Mesendoderm (in vitro differentiated cells): ENCODE data around the gene PPY.
"Not testable (repeated sequence)": the region's sequence is repeated elsewhere in the genome, so short reads cannot be mapped to it uniquely, and the experiment has no call there.

Source experiments
- DNase-seq: peaks from one replicate; pipeline ENCODE4 v3.0.0; 2013
- H2AK5ac ChIP-seq: 2 replicates; pipeline ENCODE4 v1.6.1; 2013; ENCODE audit warnings: low read length, inconsistent platforms
- H2BK120ac ChIP-seq: 2 replicates; pipeline ENCODE4 v1.6.1; 2013; ENCODE audit warnings: low read depth, mild to moderate bottlenecking, low read length, moderate library complexity, mixed read lengths
- H2BK15ac ChIP-seq: replicated peaks from 2 replicates; pipeline ENCODE4 v1.6.1; 2013; ENCODE audit warnings: low read depth, mild to moderate bottlenecking, moderate library complexity
- H2BK5ac ChIP-seq: 2 replicates; pipeline ENCODE4 v1.6.1; 2013; ENCODE audit warnings: low read length, inconsistent platforms
- H3K18ac ChIP-seq: 2 replicates; pipeline ENCODE4 v1.6.1; 2013; ENCODE audit warnings: mild to moderate bottlenecking, low read length, mixed read lengths
- H3K23ac ChIP-seq: one replicate; pipeline ENCODE4 v1.6.1; 2013; ENCODE audit warnings: low read length
- H3K27ac ChIP-seq: 2 replicates; pipeline ENCODE4 v1.5.1; 2013; ENCODE audit warnings: low read depth, mild to moderate bottlenecking, inconsistent platforms, low read length, moderate library complexity
- H3K27me3 ChIP-seq: 2 replicates; pipeline ENCODE4 v1.6.1; 2013; ENCODE audit warnings: low read length, control low read depth, mild to moderate bottlenecking, inconsistent platforms; ENCODE audit not compliant: insufficient read depth, poor library complexity
- H3K36me3 ChIP-seq: 2 replicates; pipeline ENCODE4 v1.6.1; 2013; ENCODE audit warnings: low read length, inconsistent platforms; ENCODE audit not compliant: control insufficient read depth, insufficient read depth
- H3K4ac ChIP-seq: one replicate; pipeline ENCODE4 v1.6.1; 2013; ENCODE audit warnings: low read depth, mild to moderate bottlenecking, low read length, moderate library complexity
- H3K4me1 ChIP-seq: 2 replicates; pipeline ENCODE4 v1.6.1; 2013; ENCODE audit warnings: low read depth, low read length, inconsistent platforms; ENCODE audit not compliant: control insufficient read depth
- H3K4me2 ChIP-seq: 2 replicates; pipeline ENCODE4 v1.6.1; 2013; ENCODE audit warnings: low read length
- H3K4me3 ChIP-seq: 2 replicates; pipeline ENCODE4 v1.5.1; 2013; ENCODE audit warnings: mild to moderate bottlenecking, low read length
- H3K56ac ChIP-seq: one replicate; pipeline ENCODE4 v1.6.1; 2013; ENCODE audit warnings: low read length
- H3K79me1 ChIP-seq: 2 replicates; pipeline ENCODE4 v1.6.1; 2013; ENCODE audit warnings: low read length, inconsistent platforms
- H3K79me2 ChIP-seq: 2 replicates; pipeline ENCODE4 v1.6.1; 2013; ENCODE audit warnings: mild to moderate bottlenecking, low read length; ENCODE audit not compliant: control insufficient read depth, insufficient read depth
- H3K9ac ChIP-seq: 2 replicates; pipeline ENCODE4 v1.6.1; 2013; ENCODE audit warnings: low read length, inconsistent platforms
- H4K5ac ChIP-seq: one replicate; pipeline ENCODE4 v1.6.1; 2013; ENCODE audit warnings: low read length
- H4K8ac ChIP-seq: one replicate; pipeline ENCODE4 v1.6.1; 2013; ENCODE audit warnings: low read depth, mild to moderate bottlenecking, control low read depth, low read length, moderate library complexity
- WGBS: extraction: QIAGEN DNeasy Blood & Tissue Kit; methylation state at CpG from one replicate; pipeline ENCODE4 v1.1.7; 2013; ENCODE audit warnings: low lambda C conversion rate, missing lambda C conversion rate; ENCODE audit not compliant: insufficient coverage; ENCODE audit errors: extremely low coverage; 5-methylcytosine and 5-hydroxymethylcytosine counted together

Gene PPY

DNA sequence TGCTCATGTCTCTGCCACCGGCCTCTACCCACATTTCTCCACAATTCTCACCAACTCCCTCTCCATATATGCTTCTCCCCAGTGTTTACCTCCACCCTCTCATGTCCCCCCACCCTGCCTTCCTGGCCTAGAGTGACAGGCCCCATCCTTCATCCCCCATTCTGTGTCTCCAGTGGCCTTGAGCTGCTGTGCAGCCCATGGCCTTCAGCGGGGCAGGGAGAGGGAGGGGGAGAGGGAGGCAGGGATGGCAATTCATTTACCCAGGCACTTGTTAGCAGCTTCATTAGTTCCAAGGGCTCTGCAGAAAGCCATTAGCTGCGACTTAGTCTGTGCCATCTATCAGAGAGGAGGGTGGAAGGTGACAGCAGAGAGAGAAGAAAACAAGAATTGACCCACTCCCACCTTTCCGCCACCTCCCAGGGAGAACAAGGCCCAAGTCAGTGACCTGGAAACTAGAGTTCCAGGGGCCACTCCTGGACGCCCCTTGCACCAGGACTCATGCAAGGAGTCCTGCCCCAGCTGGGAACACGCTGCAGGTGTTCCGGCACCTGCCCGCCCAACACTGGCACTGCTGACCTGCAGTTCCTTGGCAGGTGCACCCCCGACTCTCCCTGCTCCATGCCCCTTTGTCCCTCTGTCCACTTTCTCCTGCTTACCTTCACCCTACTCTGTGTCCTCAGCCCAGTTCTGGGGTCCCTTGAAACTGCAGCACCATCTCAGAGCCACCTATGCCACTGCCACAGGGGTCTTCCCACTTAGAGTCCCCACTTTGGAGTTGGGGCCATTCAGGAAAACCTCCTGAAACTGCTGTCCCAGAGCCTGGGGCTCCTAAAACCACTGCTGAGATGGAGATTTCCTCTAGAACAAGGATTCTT lies 34.9 kb upstream of the PPY start:
- DNase-seq = no peak
- no peak overlapping the region for H3K4me2 ChIP-seq
- H2BK15ac ChIP-seq = no peak overlapping the region
- H3K18ac ChIP-seq = no peak overlapping the region
- no peak overlapping the region for H3K56ac ChIP-seq
- no peak overlapping the region for H3K23ac ChIP-seq
- WGBS = no CpG with 5 or more reads among the region's 9 CpGs
- H2BK120ac ChIP-seq = no peak overlapping the region
- no peak overlapping the region for H2BK5ac ChIP-seq
- H3K79me2 ChIP-seq = no peaks in the 10 kb centered on the region
- H3K79me1 ChIP-seq = no peaks in the 10 kb centered on the region
- no peaks in the 10 kb centered on the region for H3K4me1 ChIP-seq
- no peaks in the 10 kb centered on the region for H3K27me3 ChIP-seq
- no peak overlapping the region for H3K4ac ChIP-seq
- H3K9ac ChIP-seq = no peak overlapping the region
- H2AK5ac ChIP-seq = no peak overlapping the region
- no peak overlapping the region for H4K5ac ChIP-seq
- H3K36me3 ChIP-seq = no peaks in the 10 kb centered on the region
- no peak overlapping the region for H3K4me3 ChIP-seq
- H3K27ac ChIP-seq = no peak overlapping the region
- no peak overlapping the region for H4K8ac ChIP-seq

DNA sequence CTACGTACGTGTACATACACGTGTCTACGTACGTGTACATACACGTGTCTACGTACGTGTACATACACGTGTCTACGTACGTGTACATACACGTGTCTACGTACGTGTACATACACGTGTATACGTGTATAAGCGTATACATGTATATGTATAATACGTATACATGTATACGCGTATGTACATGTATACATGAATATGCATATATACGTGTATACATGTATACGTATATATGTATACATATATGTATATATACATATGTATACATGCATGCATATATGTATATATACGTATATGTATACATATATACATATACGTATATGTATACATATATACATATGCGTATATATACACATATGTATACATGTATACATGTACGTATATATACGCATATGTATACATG lies 33.6 kb upstream of the PPY start:
- Histone ChIP-seq H3K27ac (no peak overlapping the region), H2BK120ac (no peak overlapping the region), H3K4ac (no peak overlapping the region), H2BK5ac (no peak overlapping the region), H2BK15ac (no peak overlapping the region), H3K36me3 (no peaks in the 10 kb centered on the region), H3K4me1 (no peaks in the 10 kb centered on the region), H4K5ac (no peak overlapping the region), H2AK5ac (no peak overlapping the region), H3K4me3 (no peak overlapping the region), H3K27me3 (no peaks in the 10 kb centered on the region), H3K23ac (no peak overlapping the region), H3K9ac (no peak overlapping the region), H4K8ac (no peak overlapping the region), H3K79me2 (no peaks in the 10 kb centered on the region), H3K4me2 (no peak overlapping the region), H3K56ac (no peak overlapping the region), H3K18ac (no peak overlapping the region), H3K79me1 (no peaks in the 10 kb centered on the region)
- DNase-seq = no peak
- no CpG with 5 or more reads among the region's 27 CpGs for WGBS

DNA sequence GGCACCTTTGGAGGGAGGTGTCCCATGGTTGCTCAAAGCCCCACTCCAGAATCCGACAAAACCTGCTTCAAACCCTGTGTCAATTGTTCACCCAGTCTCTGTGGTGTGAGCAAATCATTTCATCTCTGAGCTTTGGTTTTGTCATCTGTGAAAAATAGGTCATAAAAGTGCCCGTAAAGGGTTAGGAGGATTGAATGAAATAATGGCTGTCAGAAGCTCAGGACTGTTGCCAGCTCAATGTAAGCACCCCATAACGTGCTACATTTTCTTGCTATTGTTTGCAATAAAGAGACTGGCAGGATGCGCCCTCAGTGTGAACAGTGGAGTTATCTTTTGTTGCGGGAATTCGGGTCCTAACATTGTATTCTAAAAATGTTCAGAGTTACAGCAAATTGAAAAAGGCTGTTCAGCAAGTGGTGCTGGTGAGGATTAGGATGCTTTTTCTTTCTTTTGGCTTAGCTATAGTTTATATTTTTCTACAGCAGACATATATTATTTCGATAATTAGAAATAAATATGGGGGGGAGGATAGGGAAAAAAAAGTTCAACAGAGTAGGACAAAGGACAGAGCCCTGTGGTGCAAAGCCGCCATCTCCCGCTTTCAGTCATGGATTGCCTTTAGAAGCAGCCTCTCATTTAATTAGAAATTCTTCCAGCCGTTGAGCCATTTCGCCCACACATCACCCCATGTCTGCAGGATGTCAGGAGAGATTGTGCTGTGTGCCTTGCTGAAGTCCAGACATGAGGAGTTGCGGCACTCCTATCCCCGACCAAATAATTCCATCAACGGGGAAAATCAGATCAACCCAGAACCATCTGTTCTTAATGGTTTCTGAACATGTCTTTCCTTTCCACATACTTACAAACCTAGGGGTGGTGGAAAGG lies 32.3 kb upstream of the PPY start:
- Histone ChIP-seq H3K36me3 (no peaks in the 10 kb centered on the region), H4K8ac (no peak overlapping the region), H3K27ac (no peak overlapping the region), H2AK5ac (no peak overlapping the region), H3K27me3 (no peaks in the 10 kb centered on the region), H2BK120ac (no peak overlapping the region), H4K5ac (no peak overlapping the region), H3K4me1 (no peaks in the 10 kb centered on the region), H3K79me2 (no peaks in the 10 kb centered on the region), H3K9ac (no peak overlapping the region), H2BK5ac (no peak overlapping the region), H3K4me3 (no peak overlapping the region), H3K79me1 (no peaks in the 10 kb centered on the region), H3K23ac (no peak overlapping the region), H2BK15ac (no peak overlapping the region), H3K18ac (no peak overlapping the region), H3K4me2 (no peak overlapping the region), H3K4ac (no peak overlapping the region), H3K56ac (no peak overlapping the region)
- DNase-seq = no peak
- WGBS = no CpG with 5 or more reads among the region's 14 CpGs

DNA sequence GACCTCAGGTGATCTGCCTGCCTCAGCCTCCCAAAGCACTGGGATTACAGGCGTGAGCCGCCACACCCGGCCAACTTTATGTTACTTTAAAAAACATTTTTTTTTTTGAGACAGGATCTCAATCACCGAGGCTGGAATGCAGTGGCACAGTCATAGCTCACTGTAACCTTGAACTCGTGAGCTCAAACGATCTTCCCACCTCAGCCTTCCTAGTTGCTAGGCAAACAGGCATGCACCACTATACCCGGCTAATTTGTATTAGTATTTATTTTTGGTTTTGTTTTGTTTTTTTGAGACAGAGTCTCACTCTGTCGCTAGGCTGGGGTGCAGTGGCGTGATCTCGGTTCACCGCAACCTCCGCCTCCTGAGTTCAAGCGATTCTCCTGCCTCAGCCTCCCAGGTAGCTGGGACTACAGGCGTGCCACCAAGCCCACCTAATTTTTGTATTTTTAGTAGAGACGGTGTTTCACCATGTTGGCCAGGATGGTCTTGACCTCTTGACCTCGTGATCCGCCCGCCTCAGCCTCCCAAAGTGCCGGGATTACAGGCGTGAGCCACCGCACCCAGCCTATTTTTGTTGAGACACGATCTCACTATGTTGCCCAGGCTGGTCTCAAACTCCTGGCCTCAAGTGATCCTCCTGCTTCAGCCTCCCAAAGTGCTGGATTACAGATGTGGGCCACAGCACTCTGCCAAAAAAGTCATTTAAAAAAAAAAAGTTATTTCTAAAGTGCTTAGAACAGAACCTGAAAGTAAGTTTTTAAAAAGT lies 30.4 kb upstream of the PPY start:
- H3K79me2 ChIP-seq, H2BK120ac ChIP-seq, H3K18ac ChIP-seq, H3K27me3 ChIP-seq, H3K27ac ChIP-seq, H3K79me1 ChIP-seq, H3K36me3 ChIP-seq, H2AK5ac ChIP-seq, H4K8ac ChIP-seq, DNase-seq, H4K5ac ChIP-seq, H3K23ac ChIP-seq, H3K4me2 ChIP-seq, H2BK5ac ChIP-seq, H3K9ac ChIP-seq, H3K56ac ChIP-seq, H3K4me1 ChIP-seq, H2BK15ac ChIP-seq, H3K4ac ChIP-seq, H3K4me3 ChIP-seq: not testable (repeated sequence)
- WGBS = no CpG with 5 or more reads among the region's 22 CpGs

DNA sequence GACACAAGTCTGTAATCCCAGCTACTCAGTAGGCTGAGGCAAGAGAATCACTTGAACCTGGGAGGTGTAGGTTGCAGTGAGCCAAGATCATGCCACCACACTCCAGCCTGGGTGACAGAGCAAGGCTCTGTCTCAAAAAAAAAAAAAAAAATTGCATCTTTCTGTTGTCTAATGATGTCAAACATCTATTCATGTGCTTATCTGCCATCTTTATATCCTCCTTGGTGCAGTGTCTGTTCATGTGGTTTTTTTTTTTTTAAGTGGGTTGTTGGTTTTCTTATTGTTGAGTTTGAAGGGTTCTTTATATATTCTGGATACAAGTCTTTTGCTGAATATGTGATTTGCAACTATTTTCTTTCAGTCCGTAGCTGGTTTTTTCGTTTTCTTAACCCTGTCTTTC lies 29.2 kb upstream of the PPY start:
- not testable (repeated sequence) for H3K18ac ChIP-seq, DNase-seq, H2BK5ac ChIP-seq, H3K27ac ChIP-seq, H2AK5ac ChIP-seq, H3K36me3 ChIP-seq, H3K4ac ChIP-seq, H3K79me1 ChIP-seq, H3K4me1 ChIP-seq, H3K56ac ChIP-seq, H2BK120ac ChIP-seq, H3K9ac ChIP-seq, H4K5ac ChIP-seq, H2BK15ac ChIP-seq, H3K4me3 ChIP-seq, H4K8ac ChIP-seq, H3K23ac ChIP-seq, H3K27me3 ChIP-seq, H3K79me2 ChIP-seq, H3K4me2 ChIP-seq
- no CpG with 5 or more reads among the region's 2 CpGs for WGBS
